Measurements from ENCODE around the gene MLST8. TPM values are rescaled to one million over a fixed set of nuclear protein-coding genes. Genes with fewer than 3 reads are reported as not detected.

MLST8 gene
- total RNA-seq, 1 experiment from 2014 or later: 58.7 TPM

- POLR2A ChIA-PET: no interaction called here
- Histone ChIP-seq H3K4me1 (ENCODE audit: control insufficient read depth in 1 of 2, insufficient read depth in 2 of 2, low read length in 2 of 2) (peaks cover 20 to 43% of the 10 kb centered on the region in 2 experiments), H4K20me1 (ENCODE audit: insufficient read depth) (peaks cover 9% of the 10 kb centered on the region; the same call in 1 of the 2 replicates), H3K36me3 (ENCODE audit: control insufficient read depth in 1 of 2, insufficient read depth in 2 of 2, low read length in 2 of 2) (peaks cover 4 to 33% of the 10 kb centered on the region in 2 experiments; a peak in 3 of 4 replicates), H2AFZ (ENCODE audit: low read depth, low read length, poor library complexity, severe bottlenecking) (no peak overlapping the region), H3K4me2 (ENCODE audit: low read length) (no peak overlapping the region), H3K27me3 (ENCODE audit: insufficient read depth, low read length) (no peaks in the 10 kb centered on the region), H3K9me3 (ENCODE audit: control insufficient read depth in 1 of 2, insufficient read depth in 1 of 2, low read depth in 1 of 2, low read length in 2 of 2) (no peaks in the 10 kb centered on the region), H3K79me2 (ENCODE audit: insufficient read depth, low read length) (peaks cover 52% of the 10 kb centered on the region), H3K9ac (ENCODE audit: low read length) (no peak overlapping the region), H3K9me2 (ENCODE audit: insufficient read depth) (no peaks in the 10 kb centered on the region), H3K4me3 (replicated peaks in 1 of 2; ENCODE audit: low read depth in 1 of 2, low read length in 2 of 2) (no peak overlapping the region), H3K27ac (ENCODE audit: low read depth, low read length) (no peak overlapping the region)
- RAD21 ChIA-PET (ENCODE audit: low non-redundant PET in 1 of 2, low total read pairs in 2 of 2, uncharacterized antibody in 2 of 2, unreplicated experiment in 2 of 2): no interaction called here
- ATAC-seq: no peak
- CTCF ChIA-PET: no interaction called here
- BruUV-seq (replicated peaks): no TSS peak
- TF ChIP-seq REST (IDR thresholded peaks at IDR 0.05; ENCODE audit: low read depth) (no peak), POLR2A (IDR thresholded peaks at IDR 0.05; ENCODE audit: borderline replicate concordance, extremely low read depth, insufficient read depth, insufficient read length) (no peak), RAD21 (IDR thresholded peaks at IDR 0.05; ENCODE audit: low read depth) (no peak), ZBTB33 (IDR thresholded peaks at IDR 0.05; ENCODE audit: extremely low read depth, insufficient replicate concordance, low read length) (no peak), EGR1 (IDR thresholded peaks at IDR 0.05; ENCODE audit: low read depth) (no peak), ZNF274 (IDR thresholded peaks at IDR 0.05; ENCODE audit: low read depth, low read length) (no peak), SRF (IDR thresholded peaks at IDR 0.05; ENCODE audit: low read depth) (no peak), CEBPB (IDR thresholded peaks at IDR 0.05; ENCODE audit: low read depth) (no peak), ELF1 (IDR thresholded peaks at IDR 0.05; ENCODE audit: borderline replicate concordance, low read depth) (no peak), SP1 (IDR thresholded peaks at IDR 0.05; ENCODE audit: low read depth) (no peak), FOSL1 (IDR thresholded peaks at IDR 0.05; ENCODE audit: low read depth) (no peak), POLR2AphosphoS5 (IDR thresholded peaks at IDR 0.05; ENCODE audit: low read depth, low read length) (no peak), CBX3 (IDR thresholded peaks at IDR 0.05; ENCODE audit: low read depth) (no peak), JUND (IDR thresholded peaks at IDR 0.05) (no peak), ZFX (IDR thresholded peaks at IDR 0.05) (no peak), ATF3 (IDR thresholded peaks at IDR 0.05) (no peak)
- no peak for DNase-seq (ENCODE audit: low read depth, low spot score)
- intact Hi-C loops (cut with micrococcal nuclease): no loop called here
Measured at GRCh38 chr16:2209258-2210008, 4.2 kb downstream of the MLST8 start.
